Endodermal cell (in vitro differentiated cells): Measurements from ENCODE around the gene RAB11FIP2. TPM values are rescaled to one million over a fixed set of nuclear protein-coding genes. Genes with fewer than 3 reads are reported as not detected.

Experiments used
- DNase-seq: peaks from one replicate; pipeline ENCODE4 v3.0.0-alpha.2; 2017
- H3K27ac ChIP-seq: 2 replicates; pipeline ENCODE4 v1.5.1; 2013; ENCODE audit warnings: mild to moderate bottlenecking, low read depth, low read length, moderate library complexity
- H3K27me3 ChIP-seq: 2 replicates; pipeline ENCODE4 v1.6.1; 2013; ENCODE audit warnings: mild to moderate bottlenecking, low read length, moderate library complexity; ENCODE audit not compliant: insufficient read depth, control insufficient read depth, poor library complexity, severe bottlenecking
- H3K36me3 ChIP-seq: 2 replicates; pipeline ENCODE4 v1.7.0; 2013; ENCODE audit warnings: mild to moderate bottlenecking, low read length, moderate library complexity; ENCODE audit not compliant: control insufficient read depth, insufficient read depth
- H3K4me1 ChIP-seq: one replicate; pipeline ENCODE4 v1.7.0; 2013; ENCODE audit warnings: low read length; ENCODE audit not compliant: control insufficient read depth, insufficient read depth
- H3K4me3 ChIP-seq: 2 replicates; pipeline ENCODE4 v1.5.1; 2013; ENCODE audit warnings: mild to moderate bottlenecking, low read length, moderate library complexity
- H3K9ac ChIP-seq: 2 replicates; pipeline ENCODE4 v1.6.1; 2013; ENCODE audit warnings: mild to moderate bottlenecking, low read length, moderate library complexity; ENCODE audit not compliant: poor library complexity, severe bottlenecking; ENCODE audit errors: extremely low read depth
- H3K9me3 ChIP-seq: 2 replicates; pipeline ENCODE4 v1.6.1; 2013; ENCODE audit warnings: mild to moderate bottlenecking, low read length, moderate library complexity; ENCODE audit not compliant: control insufficient read depth
- H3K27ac Mint-ChIP-seq: 2 replicates; pipeline ENCODE4 v1.8.0; 2020; ENCODE audit warnings: mixed read lengths
- H3K27me3 Mint-ChIP-seq: 2 replicates; pipeline ENCODE4 v1.8.0; 2021; ENCODE audit warnings: mild to moderate bottlenecking, mixed read lengths; ENCODE audit not compliant: insufficient read depth
- H3K36me3 Mint-ChIP-seq: 2 replicates; pipeline ENCODE4 v1.8.0; 2020; ENCODE audit warnings: low read depth, mixed read lengths
- H3K4me1 Mint-ChIP-seq: 2 replicates; pipeline ENCODE4 v1.8.0; 2020; ENCODE audit warnings: mixed read lengths
- H3K4me3 Mint-ChIP-seq: 2 replicates; pipeline ENCODE4 v1.8.0; 2020; ENCODE audit warnings: mild to moderate bottlenecking, moderate library complexity, mixed read lengths
- H3K9me3 Mint-ChIP-seq: 2 replicates; pipeline ENCODE4 v1.8.0; 2020; ENCODE audit warnings: mild to moderate bottlenecking, mixed read lengths
- CTCF ChIP-seq: fragments of 200-600 bp; sonication (generic); conservative IDR thresholded peaks from 2 replicates; pipeline ENCODE4 v1.5.0; 2021; ENCODE audit warnings: antibody characterized with exemption, mild to moderate bottlenecking
- WGBS, 2 experiments: methylation state at CpG; one replicate each; pipeline versions ENCODE4 v1.1.5 to v1.1.7; 2013; ENCODE audit warnings: missing lambda C conversion rate in 2 of 2, mixed read lengths in 1 of 2; ENCODE audit not compliant: insufficient coverage in 1 of 2, insufficient read length in 1 of 2; 5-methylcytosine and 5-hydroxymethylcytosine counted together
- total RNA-seq, 2 donors: library from RNA; stranded (reverse); fragmentation: NEBNext Ultra II Directional in 1 of 2; extraction: Animal tissue kit (Norgen Biotek cat#: 25700) in 1 of 2; gene quantifications; 2 replicates in 1 of 2; 3 replicates in 1 of 2; pipeline ENCODE4 v1.2.1, GENCODE V29; 2021

Gene RAB11FIP2
- total RNA-seq, 2 donors from 2014 or later: 21.9 TPM

GRCh38 chr10:118002581-118002980 lies 44.2 kb downstream of the RAB11FIP2 start:
- peaks cover 11% of the 10 kb centered on the region for H3K36me3 ChIP-seq
- no peak for TF ChIP-seq CTCF
- H3K9ac ChIP-seq: no peak overlapping the region
- no peak overlapping the region for H3K27ac Mint-ChIP-seq
- H3K27me3 Mint-ChIP-seq: no peaks in the 10 kb centered on the region
- no peaks in the 10 kb centered on the region for H3K9me3 ChIP-seq
- H3K4me3 Mint-ChIP-seq: no peak overlapping the region
- WGBS, 2 experiments: 87% methylated on average over 6 of the region's 6 CpGs
- peaks cover 10% of the 10 kb centered on the region for H3K36me3 Mint-ChIP-seq
- H3K4me1 ChIP-seq: no peaks in the 10 kb centered on the region
- no peaks in the 10 kb centered on the region for H3K4me1 Mint-ChIP-seq
- no peaks in the 10 kb centered on the region for H3K27me3 ChIP-seq
- H3K27ac ChIP-seq: no peak overlapping the region
- no peaks in the 10 kb centered on the region for H3K9me3 Mint-ChIP-seq
- no peak overlapping the region for H3K4me3 ChIP-seq
- DNase-seq: no peak

GRCh38 chr10:117997673-117998072 lies 49.1 kb downstream of the RAB11FIP2 start:
- no peaks in the 10 kb centered on the region for H3K9me3 ChIP-seq
- H3K27me3 ChIP-seq: no peaks in the 10 kb centered on the region
- H3K9ac ChIP-seq: no peak overlapping the region
- H3K36me3 ChIP-seq: no peaks in the 10 kb centered on the region
- Mint-ChIP-seq H3K36me3 (no peaks in the 10 kb centered on the region), H3K27me3 (no peaks in the 10 kb centered on the region), H3K9me3 (no peaks in the 10 kb centered on the region), H3K4me3 (no peak overlapping the region), H3K4me1 (no peaks in the 10 kb centered on the region), H3K27ac (no peak overlapping the region)
- TF ChIP-seq CTCF: no peak
- WGBS, 2 experiments: 100% methylated on average over 1 of the region's 1 CpG; no CpG with 5 or more reads in 1 of the 2 experiments
- no peak overlapping the region for H3K27ac ChIP-seq
- no peak for DNase-seq
- H3K4me1 ChIP-seq: no peaks in the 10 kb centered on the region
- H3K4me3 ChIP-seq: no peak overlapping the region

- Mint-ChIP-seq H3K36me3 (no peaks in the 10 kb centered on the region), H3K4me1 (no peaks in the 10 kb centered on the region), H3K4me3 (no peak overlapping the region), H3K27me3 (no peaks in the 10 kb centered on the region), H3K27ac (no peak overlapping the region), H3K9me3 (no peaks in the 10 kb centered on the region)
- Histone ChIP-seq H3K36me3 (no peaks in the 10 kb centered on the region), H3K4me3 (no peak overlapping the region), H3K9ac (no peak overlapping the region), H3K4me1 (no peaks in the 10 kb centered on the region), H3K27me3 (no peaks in the 10 kb centered on the region), H3K27ac (no peak overlapping the region), H3K9me3 (no peaks in the 10 kb centered on the region)
- TF ChIP-seq CTCF: no peak
- DNase-seq: no peak
- WGBS, 2 experiments: 100% methylated on average over 1 of the region's 1 CpG
Observed at GRCh38 chr10:117996709-117997108, 50.0 kb downstream of the RAB11FIP2 start.
